ENCODE measurements around the gene NRGN. TPM values are rescaled to one million over a fixed set of nuclear protein-coding genes. Genes with fewer than 3 reads are reported as not detected.

NRGN gene
- total and polyA plus RNA-seq, 2 of the 8 experiments (the other 6 are each of a cell fraction or from before 2014, with no cell fraction given): 0.60 to 1.0 TPM

- TF ChIP-seq, protein P1, sequence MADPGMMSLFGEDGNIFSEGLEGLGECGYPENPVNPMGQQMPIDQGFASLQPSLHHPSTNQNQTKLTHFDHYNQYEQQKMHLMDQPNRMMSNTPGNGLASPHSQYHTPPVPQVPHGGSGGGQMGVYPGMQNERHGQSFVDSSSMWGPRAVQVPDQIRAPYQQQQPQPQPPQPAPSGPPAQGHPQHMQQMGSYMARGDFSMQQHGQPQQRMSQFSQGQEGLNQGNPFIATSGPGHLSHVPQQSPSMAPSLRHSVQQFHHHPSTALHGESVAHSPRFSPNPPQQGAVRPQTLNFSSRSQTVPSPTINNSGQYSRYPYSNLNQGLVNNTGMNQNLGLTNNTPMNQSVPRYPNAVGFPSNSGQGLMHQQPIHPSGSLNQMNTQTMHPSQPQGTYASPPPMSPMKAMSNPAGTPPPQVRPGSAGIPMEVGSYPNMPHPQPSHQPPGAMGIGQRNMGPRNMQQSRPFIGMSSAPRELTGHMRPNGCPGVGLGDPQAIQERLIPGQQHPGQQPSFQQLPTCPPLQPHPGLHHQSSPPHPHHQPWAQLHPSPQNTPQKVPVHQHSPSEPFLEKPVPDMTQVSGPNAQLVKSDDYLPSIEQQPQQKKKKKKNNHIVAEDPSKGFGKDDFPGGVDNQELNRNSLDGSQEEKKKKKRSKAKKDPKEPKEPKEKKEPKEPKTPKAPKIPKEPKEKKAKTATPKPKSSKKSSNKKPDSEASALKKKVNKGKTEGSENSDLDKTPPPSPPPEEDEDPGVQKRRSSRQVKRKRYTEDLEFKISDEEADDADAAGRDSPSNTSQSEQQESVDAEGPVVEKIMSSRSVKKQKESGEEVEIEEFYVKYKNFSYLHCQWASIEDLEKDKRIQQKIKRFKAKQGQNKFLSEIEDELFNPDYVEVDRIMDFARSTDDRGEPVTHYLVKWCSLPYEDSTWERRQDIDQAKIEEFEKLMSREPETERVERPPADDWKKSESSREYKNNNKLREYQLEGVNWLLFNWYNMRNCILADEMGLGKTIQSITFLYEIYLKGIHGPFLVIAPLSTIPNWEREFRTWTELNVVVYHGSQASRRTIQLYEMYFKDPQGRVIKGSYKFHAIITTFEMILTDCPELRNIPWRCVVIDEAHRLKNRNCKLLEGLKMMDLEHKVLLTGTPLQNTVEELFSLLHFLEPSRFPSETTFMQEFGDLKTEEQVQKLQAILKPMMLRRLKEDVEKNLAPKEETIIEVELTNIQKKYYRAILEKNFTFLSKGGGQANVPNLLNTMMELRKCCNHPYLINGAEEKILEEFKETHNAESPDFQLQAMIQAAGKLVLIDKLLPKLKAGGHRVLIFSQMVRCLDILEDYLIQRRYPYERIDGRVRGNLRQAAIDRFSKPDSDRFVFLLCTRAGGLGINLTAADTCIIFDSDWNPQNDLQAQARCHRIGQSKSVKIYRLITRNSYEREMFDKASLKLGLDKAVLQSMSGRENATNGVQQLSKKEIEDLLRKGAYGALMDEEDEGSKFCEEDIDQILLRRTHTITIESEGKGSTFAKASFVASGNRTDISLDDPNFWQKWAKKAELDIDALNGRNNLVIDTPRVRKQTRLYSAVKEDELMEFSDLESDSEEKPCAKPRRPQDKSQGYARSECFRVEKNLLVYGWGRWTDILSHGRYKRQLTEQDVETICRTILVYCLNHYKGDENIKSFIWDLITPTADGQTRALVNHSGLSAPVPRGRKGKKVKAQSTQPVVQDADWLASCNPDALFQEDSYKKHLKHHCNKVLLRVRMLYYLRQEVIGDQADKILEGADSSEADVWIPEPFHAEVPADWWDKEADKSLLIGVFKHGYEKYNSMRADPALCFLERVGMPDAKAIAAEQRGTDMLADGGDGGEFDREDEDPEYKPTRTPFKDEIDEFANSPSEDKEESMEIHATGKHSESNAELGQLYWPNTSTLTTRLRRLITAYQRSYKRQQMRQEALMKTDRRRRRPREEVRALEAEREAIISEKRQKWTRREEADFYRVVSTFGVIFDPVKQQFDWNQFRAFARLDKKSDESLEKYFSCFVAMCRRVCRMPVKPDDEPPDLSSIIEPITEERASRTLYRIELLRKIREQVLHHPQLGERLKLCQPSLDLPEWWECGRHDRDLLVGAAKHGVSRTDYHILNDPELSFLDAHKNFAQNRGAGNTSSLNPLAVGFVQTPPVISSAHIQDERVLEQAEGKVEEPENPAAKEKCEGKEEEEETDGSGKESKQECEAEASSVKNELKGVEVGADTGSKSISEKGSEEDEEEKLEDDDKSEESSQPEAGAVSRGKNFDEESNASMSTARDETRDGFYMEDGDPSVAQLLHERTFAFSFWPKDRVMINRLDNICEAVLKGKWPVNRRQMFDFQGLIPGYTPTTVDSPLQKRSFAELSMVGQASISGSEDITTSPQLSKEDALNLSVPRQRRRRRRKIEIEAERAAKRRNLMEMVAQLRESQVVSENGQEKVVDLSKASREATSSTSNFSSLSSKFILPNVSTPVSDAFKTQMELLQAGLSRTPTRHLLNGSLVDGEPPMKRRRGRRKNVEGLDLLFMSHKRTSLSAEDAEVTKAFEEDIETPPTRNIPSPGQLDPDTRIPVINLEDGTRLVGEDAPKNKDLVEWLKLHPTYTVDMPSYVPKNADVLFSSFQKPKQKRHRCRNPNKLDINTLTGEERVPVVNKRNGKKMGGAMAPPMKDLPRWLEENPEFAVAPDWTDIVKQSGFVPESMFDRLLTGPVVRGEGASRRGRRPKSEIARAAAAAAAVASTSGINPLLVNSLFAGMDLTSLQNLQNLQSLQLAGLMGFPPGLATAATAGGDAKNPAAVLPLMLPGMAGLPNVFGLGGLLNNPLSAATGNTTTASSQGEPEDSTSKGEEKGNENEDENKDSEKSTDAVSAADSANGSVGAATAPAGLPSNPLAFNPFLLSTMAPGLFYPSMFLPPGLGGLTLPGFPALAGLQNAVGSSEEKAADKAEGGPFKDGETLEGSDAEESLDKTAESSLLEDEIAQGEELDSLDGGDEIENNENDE (IDR thresholded peaks at IDR 0.05; ENCODE audit: insufficient replicate concordance, low read length): peak; percentile 36
- 0 out of 4 replicates have a peak, but pooled peaks of 1 of the 2 experiments have one; percentile 20 for TF ChIP-seq SIN3A (conservative IDR thresholded peaks at IDR 0.05 in 1 of 2, IDR thresholded peaks at IDR 0.05 in 1 of 2; ENCODE audit: low read depth in 1 of 2, low read length in 2 of 2)
- no peak for TF ChIP-seq RNF2 (IDR thresholded peaks at IDR 0.05; ENCODE audit: borderline replicate concordance, low read depth, low read length, missing control alignments, poor library complexity, severe bottlenecking)
- TF ChIP-seq RAD21 (IDR thresholded peaks at IDR 0.05 in 1 of 2, conservative IDR thresholded peaks at IDR 0.05 in 1 of 2; ENCODE audit: low read depth in 2 of 2, low read length in 2 of 2): peak; percentile 52 to 54
- no peak for TF ChIP-seq SRF (IDR thresholded peaks at IDR 0.05; ENCODE audit: low read depth, low read length)
- TF ChIP-seq NRF1 (IDR thresholded peaks at IDR 0.05; ENCODE audit: low read depth, low read length): no peak
Observed at GRCh38 chr11:124793466-124794278, 53.9 kb downstream of the NRGN start (continued).
